ENCODE results near the gene DMRT1.
"Not testable (repeated sequence)": the region's sequence is repeated elsewhere in the genome, so short reads cannot be mapped to it uniquely, and the experiment has no call there.

The DMRT1 gene

GRCh38 chr9:860706-861105, 19.2 kb downstream of the DMRT1 start:
- no peak for DNase-seq

DNA sequence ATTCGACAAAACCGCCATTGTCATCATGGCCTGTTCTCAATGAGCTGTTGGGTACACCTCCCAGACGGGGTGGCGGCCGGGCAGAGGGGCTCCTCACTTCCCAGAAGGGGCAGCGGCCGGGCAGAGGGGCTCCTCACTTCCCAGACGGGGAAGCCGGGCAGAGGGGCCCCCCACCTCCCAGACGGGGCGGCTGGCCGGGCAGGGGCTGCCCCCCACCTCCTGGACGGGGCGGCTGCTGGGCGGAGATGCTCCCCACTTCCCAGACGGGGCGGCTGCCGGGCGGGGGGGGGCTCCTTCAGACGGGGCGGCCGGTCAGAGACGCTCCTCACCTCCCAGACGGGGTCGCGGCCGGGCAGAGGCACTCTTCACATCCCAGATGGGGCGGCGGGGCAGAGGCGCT, 20.0 kb downstream of the DMRT1 start:
- not testable (repeated sequence) for DNase-seq

DNA sequence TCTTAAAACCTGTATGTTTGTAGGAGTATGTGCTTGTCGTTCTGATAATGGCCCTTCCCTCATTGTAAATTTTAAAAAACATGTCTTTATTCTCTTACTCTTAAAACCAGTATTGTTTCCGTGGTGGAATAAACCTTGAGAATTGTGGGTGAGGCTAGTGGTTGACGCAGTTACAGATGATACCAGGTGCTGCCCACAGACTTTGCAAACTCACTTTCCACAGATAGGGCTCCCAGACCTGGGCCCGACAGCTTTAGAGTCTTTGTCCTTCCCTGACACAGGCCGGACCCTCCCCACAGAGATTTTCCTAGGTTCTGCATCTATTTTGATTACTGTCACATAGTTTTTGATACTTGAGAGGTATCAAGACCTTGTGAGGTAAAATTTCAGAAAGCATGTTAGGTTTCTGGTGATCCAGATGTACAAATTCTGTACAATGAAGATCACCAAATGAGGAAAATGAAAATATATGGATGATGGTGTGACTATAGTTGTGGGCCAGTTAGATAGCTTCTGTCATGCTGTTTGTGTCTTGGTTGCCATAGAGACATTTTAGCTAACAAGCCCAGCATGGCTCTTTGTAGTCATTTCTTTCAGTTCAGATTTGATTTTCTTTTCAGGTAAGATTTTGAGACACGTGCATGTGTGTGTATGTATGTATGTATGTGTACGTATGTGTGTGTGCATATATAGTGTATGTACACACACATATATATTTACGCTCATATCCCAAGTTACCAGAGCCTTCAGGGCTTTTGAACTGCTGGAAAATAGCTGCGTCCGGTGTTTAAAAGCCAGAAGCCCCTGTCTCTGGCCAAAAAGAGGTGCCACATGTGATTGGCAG, 33.8 kb downstream of the DMRT1 start:
- DNase-seq = no peak

GRCh38 chr9:876425-876824, 34.9 kb downstream of the DMRT1 start:
- DNase-seq = no peak

- no peak for DNase-seq
These were observed 36.7 kb downstream of the DMRT1 start for GRCh38 chr9:878239-878638.

- no peak for DNase-seq
These were observed 39.2 kb downstream of the DMRT1 start for GRCh38 chr9:880725-881124.

DNA sequence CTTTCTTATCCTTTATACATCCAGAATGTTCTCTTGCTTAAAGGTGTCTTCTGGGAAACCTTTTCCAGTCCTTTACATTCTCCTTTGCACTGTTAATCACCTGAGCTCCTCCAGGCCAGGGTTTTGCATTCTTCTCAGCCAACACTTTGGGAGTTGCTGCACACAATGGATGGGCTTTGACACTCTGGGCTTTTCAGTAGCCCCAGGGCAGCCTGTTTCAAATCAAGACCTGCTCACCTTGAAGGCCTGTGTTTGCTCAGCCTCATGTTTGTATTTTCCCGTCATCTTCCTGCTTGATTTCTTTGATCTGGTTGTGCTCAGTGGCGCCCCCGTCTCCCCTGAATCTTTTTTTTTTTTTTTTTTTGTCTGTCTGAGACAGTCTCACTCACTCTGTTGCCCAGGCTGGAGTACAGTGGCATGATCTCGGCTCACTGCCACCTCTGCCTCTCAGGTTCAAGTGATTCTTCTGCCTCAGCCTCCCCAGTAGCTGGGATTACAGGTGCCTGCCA, 41.0 kb downstream of the DMRT1 start:
- DNase-seq = no peak

- no peak for DNase-seq
These were observed 41.5 kb downstream of the DMRT1 start for GRCh38 chr9:883011-883410.

DNA sequence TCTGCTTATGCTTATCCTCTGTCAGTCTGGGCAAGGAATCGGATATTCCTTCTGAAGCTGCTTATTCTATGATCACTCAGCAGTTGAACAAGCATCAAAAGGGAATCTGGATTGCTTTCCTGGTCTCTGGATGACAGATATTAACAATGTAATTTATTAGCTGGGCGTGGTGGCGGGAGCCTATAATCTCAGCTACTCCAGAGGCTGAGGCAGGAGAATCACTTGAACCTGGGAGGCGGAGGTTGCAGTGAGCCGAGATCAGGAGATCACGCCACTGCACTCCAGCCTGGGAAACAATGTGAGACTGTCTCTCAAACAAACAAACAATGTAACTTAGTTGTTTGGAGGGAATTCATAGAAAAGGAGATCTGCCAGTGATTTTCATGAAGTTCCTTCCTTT, 45.4 kb downstream of the DMRT1 start:
- DNase-seq = no peak

- DNase-seq = no peak
These were observed 50.6 kb downstream of the DMRT1 start for GRCh38 chr9:892123-892522.

DNA sequence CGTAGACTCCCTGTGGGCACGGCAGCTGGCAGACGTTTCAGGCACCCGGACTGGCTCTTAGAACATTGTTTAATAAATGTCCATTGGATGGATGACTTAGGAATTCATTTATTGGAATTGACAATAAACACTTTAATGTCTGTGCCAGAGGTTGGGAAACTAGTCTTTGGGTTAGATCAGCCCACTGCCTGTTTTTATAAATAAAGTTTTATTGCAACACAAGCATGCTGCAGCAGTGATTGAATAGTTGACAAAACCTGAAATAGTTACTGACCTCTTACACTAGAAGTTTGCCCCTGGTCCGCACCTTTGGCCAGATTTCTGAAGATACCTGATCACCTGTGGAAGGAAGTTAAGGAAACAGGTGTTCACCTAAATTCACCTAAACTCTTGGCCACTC, 51.6 kb downstream of the DMRT1 start:
- DNase-seq = no peak

DNA sequence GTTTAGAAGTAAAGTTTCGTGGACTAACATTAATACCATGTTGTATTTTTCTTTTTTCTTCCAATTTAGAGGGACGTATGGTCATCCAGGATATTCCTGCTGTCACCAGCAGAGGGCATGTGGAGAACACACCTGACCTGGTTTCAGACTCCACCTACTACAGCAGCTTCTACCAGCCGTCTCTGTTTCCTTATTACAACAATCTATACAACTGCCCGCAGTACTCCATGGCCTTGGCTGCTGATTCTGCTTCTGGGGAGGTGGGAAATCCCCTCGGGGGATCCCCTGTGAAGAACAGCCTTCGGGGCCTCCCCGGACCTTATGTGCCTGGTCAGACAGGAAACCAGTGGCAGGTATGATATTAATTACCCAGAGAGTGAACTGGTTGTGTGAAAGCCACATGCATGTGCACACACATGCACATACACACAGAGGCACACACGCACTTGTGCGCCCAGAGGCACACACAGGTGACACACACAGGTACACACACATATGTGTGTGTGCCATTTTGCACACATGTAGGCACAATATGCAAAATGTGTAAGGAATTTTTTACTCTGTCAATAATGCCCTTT, 52.4 kb downstream of the DMRT1 start:
- peak; percentile 45 for DNase-seq

- DNase-seq = no peak
These were observed 58.1 kb downstream of the DMRT1 start for GRCh38 chr9:899440-900184.

GRCh38 chr9:903886-904285, 62.4 kb downstream of the DMRT1 start:
- peak; percentile 63 for DNase-seq

GRCh38 chr9:905906-906305, 64.4 kb downstream of the DMRT1 start:
- DNase-seq = no peak

DNA sequence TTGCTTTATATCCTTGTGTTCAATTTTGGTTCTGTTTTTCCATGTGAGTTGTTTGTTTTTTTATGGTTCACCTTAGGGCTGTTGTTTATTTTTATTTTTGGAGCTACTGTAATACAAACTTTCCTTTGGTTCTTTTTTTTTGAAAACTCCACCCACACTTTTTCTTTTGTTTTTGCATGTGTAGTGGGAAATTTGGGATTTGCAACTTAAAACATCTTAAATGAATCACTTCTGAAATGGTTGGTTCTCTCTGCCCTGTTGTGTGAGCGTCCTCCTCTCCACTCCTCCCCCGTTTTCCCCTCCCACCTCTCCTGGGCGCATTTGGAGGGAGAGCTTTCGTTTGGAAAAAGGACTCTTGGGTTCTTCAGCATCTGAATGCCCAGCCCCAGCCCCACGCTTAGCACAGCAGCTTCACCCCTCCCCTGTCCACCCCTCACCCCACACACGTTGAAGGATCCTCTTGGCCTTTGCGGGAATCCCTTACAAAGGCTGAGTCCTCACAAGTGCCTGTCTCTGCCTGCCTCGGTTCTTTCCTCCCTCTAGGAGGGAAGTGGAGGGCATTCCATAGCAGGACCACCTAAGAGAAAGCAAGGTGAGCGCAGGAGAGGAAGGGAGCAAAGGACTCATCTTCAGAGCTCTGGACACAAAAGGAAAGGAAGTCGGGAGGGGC, 67.2 kb downstream of the DMRT1 start:
- DNase-seq = no peak

GRCh38 chr9:911005-911404, 69.5 kb downstream of the DMRT1 start:
- no peak for DNase-seq

DNA sequence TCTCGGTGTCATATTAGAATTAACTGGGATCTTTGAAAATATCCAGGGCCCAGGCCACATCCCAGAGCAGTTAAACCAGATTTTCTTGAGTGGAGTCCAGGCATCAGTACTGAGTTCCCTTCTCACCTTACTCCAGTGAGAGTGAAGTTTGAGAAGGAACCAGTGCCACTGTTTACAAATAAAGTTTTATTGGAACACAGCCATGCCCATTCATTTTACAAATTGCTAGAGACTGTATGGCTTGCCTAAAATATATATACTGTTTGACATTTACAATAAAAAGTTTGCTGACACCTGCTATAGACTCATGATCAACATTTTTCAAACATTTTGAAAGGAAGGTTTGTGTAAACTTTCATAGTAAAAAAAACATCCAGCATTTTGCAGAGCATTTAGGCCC, 71.3 kb downstream of the DMRT1 start:
- DNase-seq = no peak

GRCh38 chr9:913526-913925, 72.0 kb downstream of the DMRT1 start:
- not testable (repeated sequence) for DNase-seq

DNA sequence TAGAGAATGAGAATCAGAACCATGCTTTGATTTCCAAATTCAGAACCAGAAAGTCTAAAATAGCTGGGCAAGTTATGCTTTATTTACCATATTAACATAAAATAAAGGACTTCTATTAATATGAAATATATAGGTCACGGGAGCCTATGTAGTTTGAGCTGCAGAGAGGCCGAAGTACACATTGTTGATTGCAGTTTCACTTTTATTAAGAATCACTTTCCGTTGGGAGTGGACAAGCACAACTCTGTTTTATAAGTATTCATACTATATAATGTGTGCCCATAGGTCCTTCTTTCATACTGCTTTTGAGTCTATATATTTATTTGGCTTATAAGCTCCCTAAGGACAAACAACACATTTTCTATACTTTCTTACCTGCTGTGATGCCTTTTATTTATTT, 76.2 kb downstream of the DMRT1 start:
- no peak for DNase-seq

DNA sequence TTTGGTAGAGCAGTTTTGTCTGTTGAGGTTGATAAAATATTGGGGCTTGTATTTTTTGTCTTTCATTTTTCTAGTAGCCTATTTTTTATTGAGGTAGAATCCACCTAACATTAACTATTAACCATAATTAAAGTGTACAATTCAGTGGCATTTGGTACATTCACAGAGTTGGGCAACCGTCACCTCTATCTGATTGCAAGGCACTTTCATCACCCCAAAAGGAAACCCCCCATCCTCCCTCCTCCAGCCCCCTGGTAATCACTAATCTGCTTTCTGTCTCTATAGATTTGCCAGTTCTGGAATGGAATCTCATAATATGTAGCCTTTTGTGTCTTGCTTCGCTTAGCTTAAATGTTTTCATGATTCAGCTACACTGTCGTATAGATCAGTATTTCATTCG, 79.4 kb downstream of the DMRT1 start:
- no peak for DNase-seq

GRCh38 chr9:922171-922570, 80.7 kb downstream of the DMRT1 start:
- no peak for DNase-seq

GRCh38 chr9:922731-923130, 81.2 kb downstream of the DMRT1 start:
- no peak for DNase-seq
